SK-N-SH (cell line): ENCODE results near the gene CNST.

Experiments
- CHD2 ChIP-seq: fragments of 150-350 bp; IDR thresholded peaks from 2 replicates; pipeline ENCODE4 v1.6.1; 2018; ENCODE audit warnings: low read length; ENCODE audit not compliant: partially characterized antibody
- CTCF ChIP-seq: fragments of 200-600 bp; sonication (generic); IDR thresholded peaks from 2 replicates; pipeline ENCODE4 v1.6.1; 2017; ENCODE audit warnings: antibody characterized with exemption, mild to moderate bottlenecking, moderate library complexity

- no peak for TF ChIP-seq CTCF
- no peak for TF ChIP-seq CHD2
Observed at GRCh38 chr1:246617156-246617555, 50.9 kb downstream of the CNST start.
